Activated T-cell treated with anti-CD3 and anti-CD28 coated beads, Interleukin-2, amount 50 U/mL, for 48 hours (primary cell): ENCODE results near the gene CHFR.
A peak's percentile ranks its signal among the peaks of the same experiment; 100 is the strongest.
"Not testable (repeated sequence)": the region's sequence is repeated elsewhere in the genome, so short reads cannot be mapped to it uniquely, and the experiment has no call there.

Source experiments
- DNase-seq, 2 experiments: peaks; one replicate each; pipeline ENCODE4 v3.0.0-alpha.2; 2020

CHFR gene, protein sequence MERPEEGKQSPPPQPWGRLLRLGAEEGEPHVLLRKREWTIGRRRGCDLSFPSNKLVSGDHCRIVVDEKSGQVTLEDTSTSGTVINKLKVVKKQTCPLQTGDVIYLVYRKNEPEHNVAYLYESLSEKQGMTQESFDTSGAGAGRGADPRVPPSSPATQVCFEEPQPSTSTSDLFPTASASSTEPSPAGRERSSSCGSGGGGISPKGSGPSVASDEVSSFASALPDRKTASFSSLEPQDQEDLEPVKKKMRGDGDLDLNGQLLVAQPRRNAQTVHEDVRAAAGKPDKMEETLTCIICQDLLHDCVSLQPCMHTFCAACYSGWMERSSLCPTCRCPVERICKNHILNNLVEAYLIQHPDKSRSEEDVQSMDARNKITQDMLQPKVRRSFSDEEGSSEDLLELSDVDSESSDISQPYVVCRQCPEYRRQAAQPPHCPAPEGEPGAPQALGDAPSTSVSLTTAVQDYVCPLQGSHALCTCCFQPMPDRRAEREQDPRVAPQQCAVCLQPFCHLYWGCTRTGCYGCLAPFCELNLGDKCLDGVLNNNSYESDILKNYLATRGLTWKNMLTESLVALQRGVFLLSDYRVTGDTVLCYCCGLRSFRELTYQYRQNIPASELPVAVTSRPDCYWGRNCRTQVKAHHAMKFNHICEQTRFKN

DNA sequence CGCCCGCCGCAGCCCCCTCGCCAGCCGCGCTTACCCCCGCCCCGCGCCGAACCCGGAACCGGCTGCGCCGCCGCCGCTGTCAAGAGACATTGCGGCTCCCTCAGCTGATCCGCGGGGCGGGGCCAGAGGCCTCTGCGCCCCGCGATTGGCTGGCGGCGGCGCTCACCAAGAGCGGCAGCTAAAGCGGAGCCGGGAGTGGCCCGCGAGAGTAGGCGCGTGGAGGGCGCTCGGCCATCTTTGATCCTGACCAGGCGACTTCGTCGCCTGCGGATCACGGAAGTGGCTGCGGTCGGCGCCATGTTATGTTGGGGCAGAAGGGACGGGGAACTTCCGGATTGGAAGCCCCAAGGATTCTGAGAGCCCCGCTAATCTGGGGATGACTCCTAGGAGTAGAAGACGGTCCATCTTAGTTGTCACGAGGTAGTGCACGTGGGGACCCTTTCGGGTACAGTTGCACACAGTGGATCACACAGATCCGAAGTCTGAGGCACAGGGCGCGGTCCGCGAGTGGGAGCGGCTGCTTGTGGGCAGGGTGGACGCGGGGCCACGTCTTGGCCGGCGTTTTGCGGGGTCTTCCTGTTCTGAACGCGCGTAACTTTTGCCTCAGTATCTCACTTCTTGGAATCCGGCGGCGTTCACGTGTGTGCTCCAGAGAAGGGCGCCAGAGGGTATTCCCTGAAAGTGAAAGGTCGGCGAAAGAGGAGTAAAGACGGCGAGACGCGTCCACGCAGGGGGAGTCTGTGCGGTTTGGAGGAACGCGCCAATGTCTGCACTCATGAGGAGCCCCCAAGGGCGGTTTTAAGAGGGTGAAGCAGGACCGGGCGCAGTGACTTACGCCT, at the start of gene CHFR:
Gene CHFR (minus strand): TSS at position 93 of the 839 bp plus-strand sequence. CDS start 277 bp downstream, outside the sequence.
- DNase-seq: peak; percentile 92 to 95

DNA sequence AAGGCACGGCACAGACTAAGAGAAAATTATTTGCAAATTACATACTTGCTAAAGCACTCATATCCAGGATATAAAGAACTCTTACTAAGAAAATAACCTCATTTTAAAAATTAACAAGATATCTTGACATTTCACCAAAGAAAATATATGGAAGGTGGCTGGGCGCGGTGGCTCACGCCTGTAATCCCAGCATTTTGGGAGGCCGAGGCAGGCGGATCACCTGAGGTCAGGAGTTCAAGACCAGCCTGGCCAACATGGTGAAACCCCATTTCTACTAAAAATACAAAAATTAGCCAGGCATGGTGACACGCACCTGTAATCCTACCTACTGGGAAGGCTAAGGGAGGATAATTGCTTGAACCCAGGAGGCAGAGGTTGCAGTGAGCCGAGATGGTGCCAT, 49.5 kb upstream of the CHFR start:
- not testable (repeated sequence) for DNase-seq

DNA sequence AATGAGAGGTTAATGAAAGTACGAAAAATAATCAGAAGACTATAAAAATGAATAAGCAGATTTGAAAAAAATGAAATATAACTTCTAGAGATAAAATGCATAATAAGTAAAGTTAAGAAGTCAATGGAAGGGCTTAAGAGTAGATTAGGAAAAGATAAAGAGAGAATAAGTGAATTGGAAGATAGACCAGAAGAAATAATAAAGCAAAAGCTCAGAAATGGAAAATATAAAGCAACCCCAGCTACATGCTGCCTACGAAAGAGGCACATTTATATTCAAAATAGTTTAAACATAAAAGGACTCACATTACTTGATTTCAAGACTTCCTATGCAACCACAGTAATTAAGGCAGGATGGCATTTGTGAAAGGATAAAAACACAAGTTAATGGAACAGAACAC, 48.8 kb upstream of the CHFR start:
- no peak for DNase-seq

DNA sequence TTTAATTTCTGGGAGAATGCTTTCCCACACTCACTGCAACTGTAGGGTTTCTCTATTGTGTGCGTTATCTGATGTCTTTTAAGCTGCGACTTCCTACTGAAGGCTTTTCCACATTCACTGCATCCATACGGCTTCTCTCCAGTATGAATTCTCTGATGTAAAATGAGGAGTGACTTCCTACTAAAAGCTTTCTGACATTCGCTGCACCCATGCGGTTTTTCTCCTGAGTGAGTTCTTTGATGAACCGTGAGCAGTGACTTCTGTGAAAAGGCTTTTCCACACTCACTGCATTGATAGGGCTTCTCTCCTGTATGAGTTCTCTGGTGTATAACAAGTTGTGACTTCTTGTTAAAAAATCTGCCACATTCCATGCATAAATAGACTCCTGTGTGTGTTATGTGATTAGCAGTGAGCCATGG, 39.0 kb upstream of the CHFR start:
- no peak for DNase-seq

DNA sequence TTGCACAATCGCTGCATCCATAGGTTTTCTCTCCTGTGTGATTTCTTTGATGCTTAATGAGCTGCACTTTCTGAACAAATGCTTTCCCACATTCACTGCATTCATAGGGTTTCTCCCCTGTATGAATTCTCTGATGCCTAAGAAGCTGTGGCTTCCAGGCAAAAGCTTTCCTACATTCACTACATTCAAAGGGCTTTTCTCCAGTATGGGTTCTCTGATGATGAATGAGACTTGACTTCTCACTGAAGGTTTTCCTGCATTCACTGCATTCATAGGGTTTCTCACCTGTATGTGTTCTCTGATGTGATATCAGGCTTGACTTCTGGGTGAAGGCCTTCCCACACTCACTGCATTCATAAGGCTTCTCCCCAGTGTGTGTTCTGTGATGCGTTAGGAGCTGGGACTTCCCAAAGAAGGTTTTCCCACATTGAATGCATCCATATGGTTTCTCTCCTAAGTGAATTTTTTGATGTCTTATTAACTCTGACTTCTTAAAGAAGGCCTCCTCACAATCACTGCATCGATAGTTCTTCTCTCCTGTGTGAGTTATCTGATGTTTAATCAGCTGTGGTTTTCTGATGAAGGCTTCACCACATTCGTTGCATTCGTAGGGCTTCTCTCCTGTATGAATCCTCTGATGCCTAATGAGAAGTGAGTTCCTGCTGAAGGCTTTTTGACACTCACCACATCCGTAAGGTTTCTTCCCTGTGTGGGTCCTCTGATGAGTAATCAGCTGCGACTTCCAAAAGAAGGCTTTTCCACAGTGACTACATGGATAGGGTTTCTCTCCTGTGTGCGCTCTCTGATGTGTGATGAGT, 38.4 kb upstream of the CHFR start:
- DNase-seq: no peak

DNA sequence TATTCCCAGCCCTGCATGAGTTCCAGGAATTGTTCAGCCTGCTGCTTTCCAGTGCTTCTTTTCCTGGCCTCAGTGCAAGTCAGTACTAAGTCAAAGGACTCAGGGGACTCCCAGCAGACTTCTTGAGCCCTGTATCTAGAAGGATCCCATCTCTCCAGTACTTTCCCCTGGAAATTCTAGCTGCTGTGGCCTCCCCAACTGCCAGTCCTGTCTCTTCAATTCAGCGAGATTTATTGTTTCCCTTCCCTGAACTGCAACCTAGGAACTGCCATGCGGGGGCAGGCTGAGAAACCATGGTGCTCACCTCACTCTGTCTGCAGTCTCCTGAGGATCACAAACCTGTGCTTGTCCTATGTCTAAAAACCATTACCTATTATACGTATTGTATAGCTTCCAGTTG, 37.0 kb upstream of the CHFR start:
- DNase-seq: no peak

DNA sequence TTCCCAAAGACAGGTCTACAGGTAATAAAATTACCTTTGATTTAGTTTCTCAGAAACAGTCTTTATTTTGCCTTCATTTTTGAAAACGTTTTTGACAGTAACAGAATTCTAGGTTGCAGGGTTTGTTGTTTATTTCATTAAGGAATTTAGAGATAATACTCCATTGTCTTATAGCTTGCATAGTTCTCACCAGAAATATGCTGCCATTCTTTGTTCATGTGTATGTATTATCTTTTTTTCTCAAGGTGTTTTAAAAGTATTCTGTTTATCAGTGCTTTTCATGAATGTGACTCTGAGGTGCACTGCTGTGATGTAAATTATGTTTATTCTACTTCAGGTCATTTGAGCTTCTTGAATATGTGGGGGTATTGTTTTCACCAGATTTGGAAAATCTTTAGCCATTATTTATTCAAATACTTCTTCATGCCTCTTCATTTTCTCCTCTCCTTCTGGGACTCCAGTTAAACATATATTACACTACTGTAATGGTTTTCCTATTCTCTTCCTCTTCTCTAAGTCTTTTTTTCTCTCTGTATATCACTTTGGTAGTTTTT, 36.0 kb upstream of the CHFR start:
- no peak for DNase-seq

DNA sequence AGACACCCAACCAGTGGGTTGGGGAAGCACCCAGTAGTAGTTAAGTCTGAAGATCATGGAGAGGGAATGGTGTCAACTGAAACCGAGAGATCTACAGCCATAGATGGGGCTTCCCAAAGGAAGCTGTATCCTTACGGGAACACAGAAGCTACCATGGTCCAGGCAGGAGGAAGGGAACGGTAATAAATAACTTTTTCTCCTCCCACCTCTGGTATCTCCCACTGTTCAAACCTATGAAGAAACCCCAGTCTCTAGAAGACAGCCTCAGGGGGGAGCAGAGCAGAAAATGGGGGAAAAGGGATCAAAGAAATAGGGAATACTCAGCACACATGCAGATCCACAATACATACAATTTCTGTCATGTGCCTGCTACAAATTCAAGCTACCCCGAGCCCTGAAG, 35.3 kb upstream of the CHFR start:
- no peak for DNase-seq

DNA sequence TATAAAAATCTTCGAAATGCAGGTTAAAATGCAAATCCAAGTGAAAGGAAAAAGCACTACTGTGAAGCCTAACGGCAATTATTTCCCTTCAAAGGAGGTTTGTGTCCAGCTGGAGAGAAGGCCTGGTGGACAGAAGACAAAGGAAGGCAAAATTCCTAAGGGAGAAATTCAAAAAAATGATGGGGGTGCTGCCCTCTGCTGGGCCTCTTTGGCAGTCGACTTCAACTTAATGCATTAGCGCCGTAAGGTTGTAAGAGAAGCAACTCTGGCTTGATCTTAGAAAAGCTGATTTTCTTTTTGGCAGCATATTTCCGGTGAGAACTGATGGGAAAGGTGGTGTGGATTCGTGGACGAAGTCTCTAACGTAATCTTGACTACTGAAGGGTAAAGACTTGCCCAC, 34.3 kb upstream of the CHFR start:
- no peak for DNase-seq

DNA sequence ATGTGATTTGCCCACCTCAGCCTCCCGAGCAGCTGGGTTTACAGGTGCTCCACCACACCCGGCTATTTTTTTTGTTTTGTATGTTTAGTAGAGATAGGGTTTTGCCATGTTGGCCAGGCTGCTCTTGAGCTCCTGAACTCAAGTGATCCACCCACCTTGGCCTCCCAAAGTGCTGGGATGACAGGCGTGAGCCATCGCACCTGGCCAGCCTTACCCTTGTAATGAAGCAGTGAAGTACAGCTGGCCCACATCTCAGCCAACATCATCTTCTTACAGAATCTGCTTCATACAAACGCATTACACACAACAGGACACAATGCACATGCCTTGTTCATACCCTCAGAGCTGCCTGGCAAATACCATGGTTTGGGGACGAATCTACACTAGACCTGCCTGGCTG, 31.3 kb upstream of the CHFR start:
- no peak for DNase-seq

DNA sequence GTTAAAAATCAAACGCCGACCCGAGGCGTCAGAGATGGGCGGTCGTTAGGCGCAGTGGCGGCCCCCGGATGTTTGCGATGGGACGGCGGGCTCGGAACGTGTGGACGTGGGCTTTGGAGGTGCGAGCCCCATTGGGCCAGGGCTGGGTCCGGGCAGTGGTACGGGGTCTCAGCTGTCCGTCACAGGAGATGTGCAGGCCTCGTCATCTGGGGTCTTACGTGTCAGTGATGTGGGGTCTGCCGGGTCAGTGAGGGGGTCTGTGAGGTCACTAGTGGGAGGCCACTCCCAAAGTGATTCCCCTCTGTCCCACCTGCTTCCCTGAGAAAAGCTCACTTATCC, 21.6 kb upstream of the CHFR start:
- DNase-seq: no peak

DNA sequence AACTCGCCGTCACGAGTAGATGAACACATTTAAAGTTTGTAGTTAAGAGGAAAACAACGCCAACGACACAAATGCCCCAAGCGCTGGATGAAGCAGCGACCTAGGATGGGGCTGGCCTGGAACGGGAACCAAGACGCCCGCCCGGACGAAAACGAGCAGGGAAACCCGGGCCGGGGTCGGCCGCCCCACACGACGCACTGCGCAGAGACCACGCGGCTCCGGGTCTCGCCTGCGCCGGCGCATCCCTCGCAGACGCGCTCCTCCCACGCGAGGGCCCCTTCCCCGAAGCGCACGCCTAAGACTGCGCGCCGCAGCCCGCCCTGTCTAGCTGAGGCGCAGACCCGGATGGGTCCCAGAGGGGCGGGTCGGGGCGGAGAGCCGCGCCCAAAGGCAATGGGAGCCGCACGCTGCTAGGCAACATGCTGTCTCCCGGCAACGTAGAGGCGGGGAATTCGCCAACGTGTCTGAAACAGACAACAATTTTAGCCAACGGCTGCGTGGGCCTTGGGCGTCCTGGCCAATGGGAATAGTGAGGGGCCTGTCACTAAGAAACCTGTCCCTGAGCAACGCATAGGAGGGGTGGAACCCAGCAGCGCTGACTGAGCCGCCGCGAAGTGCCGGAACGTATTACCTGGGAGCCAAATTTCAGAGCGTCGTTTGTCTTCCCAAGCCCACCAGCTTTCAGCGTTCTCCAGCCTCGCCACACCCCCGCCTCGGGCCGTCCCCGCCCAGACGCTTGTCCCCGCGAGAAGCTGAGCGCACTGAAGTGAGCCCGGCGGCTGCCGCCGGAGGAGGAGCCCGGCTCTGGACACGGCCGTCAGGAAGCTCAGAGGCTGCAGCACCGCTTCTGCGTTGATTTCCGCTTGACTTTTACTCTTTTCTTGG, 21.0 kb upstream of the CHFR start:
- peak; percentile 97 for DNase-seq

DNA sequence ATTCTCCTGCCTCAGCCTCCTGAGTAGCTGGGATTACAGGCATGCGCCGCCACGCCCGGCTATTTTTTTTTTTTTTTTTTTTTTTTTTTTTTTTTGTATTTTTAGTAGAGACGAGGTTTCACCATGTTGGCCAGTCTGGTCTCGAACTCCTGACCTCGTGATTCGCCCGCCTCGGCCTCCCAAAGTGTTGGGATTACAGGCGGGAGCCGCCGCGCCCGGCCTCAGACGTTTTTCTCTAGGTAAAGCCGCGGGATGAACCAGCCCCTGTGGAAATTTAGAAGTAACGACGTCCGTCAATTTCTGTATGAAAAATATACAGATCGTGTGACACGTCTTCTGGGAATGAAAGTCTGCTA, 20.4 kb upstream of the CHFR start:
- DNase-seq: not testable (repeated sequence)

DNA sequence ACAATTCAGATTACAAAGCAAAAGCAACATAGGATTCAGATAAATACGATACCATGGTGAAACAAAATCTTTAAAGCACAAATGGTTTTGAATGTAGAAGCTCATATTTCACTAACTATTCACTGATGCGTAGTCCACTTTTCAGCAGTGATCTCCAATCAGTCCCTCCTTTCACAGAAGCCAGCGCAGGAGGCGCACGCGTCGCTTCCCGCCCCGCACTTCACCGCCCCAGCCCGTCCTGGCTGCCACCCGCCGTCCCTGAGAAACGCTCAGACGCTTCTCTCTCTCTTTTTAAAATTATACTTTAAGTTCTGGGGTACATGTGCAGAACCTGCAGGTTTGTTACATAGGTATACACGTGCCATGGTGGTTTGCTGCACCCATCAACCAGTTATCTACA, 19.8 kb upstream of the CHFR start:
- no peak for DNase-seq

DNA sequence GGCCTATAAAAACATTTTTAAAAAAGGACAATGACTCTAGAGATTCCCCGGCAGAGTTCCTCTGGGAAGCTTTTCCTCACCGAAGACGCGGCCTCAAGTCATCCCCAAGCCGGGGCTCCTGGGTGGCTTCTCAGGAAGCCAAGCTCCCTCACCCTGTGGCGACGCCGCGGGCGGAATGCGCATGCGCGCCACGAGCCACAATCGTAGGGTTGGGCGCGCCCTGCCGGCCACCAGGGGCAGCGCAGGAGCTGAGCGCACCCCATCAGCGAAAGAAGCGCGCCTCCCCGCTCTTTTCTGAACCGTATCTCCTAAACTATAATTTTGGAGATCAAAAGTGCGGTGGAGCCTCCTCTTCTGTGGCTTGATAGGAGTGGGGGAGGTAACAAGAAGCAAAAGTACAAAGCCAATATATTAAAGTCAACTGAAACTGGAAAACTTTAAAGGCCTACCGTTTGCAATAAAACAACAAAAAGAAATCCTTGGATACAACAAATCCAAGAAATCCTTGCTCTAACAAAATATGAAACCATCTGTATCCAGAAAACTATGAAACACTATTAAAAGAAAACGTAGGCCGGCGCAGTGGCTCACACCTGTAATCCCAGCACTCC, 17.4 kb upstream of the CHFR start:
- DNase-seq: peak; percentile 94 to 95

DNA sequence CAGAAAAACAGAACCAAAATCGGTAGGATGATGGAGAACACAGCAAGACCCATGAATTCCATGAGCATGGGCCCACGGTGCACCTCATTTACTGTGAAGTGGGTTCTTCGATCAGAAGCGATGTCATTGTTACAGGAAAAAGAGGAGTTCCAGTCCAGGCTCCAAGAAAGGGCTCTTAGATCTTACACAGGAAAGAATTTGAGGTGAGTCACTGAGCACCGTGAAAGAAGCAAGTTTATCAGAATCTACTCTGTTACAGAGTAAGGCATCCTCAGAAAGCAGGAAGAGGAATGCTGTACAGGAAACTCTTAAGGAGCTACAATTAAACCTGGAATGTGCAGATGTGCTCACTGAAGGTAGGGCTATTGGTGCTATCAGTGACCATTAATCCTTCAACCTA, 11.6 kb upstream of the CHFR start:
- DNase-seq: no peak

DNA sequence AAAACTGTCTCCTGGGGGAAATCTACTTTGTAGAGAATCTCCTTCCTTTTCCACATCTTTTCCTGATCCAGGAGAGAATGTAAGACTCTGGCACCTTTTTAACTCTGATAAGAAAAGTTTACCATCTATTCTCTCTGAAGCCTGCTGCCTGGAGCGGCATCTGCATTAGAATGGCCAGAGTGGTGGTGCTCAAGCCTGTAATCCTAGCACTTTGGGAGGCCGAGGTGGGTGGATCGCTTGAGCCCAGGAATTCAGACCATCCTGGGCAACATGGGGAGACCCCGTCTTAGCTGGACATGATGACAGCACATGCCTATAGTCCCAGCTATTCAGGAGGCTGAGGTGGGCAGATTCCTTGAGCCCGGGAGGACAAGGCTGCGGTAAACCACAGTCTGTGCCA, 1.4 kb upstream of the CHFR start:
- no peak for DNase-seq

DNA sequence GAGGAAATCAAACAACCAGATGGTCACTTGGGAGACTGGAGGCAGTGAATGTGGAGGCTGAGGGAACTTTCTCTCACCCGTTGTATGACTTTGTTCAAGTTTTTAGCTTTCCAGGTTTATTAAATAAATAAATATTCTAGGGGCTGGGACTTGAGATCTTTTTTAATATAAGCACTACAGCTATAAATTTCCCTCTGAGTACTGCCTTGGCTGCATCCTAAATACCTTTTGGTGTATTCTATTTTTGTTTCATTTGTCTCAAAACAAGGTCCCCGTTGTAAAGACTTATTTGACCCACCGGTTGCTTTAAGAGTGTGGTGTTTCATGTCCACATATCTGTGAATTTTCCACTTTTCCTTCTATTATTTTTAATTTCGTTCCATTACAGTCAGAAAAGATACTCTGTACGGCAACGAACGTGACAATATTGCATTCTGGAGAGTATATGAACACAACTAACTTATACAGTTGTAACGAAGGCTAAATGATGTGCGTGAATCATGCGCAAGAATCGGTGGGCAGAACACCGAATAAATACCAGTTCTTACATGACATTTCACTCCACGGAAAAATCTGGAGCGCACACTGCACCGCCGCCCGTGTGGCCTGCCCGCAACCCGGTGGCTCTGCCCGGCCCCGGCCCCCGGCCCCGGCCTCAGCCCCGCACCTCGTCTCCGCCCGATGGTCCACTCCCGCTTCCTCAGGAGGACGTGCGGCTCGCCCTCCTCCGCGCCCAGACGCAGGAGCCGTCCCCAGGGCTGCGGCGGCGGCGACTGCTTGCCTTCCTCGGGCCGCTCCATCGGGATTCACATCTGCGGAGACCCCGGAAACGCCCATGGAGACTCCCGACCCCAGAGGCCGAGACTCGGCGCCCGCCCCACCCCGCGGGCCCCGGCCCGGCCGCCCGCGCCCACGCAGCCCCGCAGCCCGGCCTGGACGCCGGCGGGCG, 602 bp downstream of the CHFR start:
- DNase-seq: no peak

DNA sequence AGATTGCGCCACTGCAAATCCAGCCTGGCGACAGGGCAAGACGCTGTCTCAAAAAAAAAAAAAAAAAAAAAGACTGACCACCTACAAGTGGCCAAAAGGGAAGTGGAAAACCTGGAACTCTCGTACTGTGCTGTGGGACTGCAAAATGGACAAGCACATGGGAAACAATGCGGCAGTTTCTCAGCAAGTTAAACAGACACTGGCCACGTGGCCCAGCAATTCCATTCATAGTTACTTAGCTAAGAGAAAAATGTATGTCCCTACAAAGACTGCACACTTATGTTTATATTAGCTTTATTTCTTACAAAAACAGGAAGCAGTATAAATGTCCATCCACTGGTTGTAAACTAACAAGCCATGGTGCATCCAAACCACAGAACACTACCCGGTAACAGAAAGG, 5.6 kb downstream of the CHFR start:
- DNase-seq: no peak

DNA sequence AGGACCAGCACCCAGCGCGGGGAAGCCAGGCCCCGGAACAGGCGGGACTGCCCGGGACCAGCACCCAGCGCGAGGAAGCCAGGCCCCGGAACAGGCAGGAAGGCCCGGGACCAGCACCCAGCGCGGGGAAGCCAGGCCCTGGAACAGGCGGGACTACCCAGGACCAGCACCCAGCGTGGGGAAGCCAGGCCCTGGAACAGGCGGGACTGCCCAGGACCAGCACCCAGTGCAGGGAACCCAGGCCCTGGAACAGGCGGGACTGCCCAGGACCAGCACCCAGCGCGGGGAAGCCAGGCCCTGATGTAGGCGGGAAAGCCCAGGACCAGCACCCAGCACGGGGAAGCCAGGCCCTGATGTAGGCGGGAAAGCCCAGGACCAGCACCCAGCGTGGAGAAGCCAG, 12.8 kb downstream of the CHFR start:
- DNase-seq: not testable (repeated sequence)
